ENCODE measurements around the gene RBM20. TPM values are rescaled to one million over a fixed set of nuclear protein-coding genes. Genes with fewer than 3 reads are reported as not detected.
"Not testable (repeated sequence)": the region's sequence is repeated elsewhere in the genome, so short reads cannot be mapped to it uniquely, and the experiment has no call there.

The RBM20 gene
- total RNA-seq, 1 experiment from 2014 or later = 0.40 TPM

DNA sequence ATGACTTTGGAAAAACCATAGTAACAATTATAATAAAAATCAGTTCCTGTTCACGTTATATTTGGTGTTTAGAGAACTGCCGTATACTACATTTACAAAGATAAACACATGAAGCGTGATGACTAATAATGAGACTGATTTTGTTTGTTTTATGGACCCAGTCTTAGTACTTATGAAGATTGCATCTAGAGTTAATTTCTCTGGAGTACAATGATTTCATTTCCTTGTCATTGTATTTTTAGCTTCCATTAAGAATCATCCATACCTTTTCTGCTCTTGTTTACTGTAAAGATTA lies 2.9 kb downstream of the RBM20 start:
- DNase-seq (ENCODE audit: low read depth) = no peak

DNA sequence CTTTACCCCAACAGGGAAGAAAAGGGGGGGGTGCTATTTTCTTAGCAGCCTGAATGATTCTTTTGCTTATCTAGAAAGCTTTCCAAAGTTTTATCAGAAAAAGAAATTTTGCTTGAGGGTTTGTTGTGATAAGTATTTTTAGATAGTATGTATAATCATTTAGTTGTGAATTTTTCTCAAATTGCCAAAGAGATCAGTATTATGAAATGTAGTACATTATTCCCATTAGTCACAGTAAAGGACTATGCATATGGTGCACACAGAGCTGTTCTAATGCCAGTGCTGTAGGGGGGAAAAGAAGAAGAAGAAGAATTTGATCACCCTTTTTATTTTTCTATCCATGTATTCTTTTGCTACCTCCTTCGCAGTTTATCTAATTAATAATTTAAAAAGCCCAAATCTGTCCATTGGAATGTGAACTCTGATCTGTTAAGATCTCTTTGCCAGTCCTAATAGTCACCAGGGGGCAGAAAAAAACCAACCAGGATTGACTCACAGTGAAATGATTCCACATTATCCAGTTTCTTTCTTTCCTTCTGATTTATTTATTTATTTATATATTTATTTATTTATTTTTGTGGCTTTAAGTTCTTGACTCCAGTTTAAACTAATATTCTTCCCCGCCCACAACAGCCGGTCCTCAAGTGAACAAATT lies 4.7 kb downstream of the RBM20 start:
- no peak for DNase-seq (ENCODE audit: low read depth)

DNA sequence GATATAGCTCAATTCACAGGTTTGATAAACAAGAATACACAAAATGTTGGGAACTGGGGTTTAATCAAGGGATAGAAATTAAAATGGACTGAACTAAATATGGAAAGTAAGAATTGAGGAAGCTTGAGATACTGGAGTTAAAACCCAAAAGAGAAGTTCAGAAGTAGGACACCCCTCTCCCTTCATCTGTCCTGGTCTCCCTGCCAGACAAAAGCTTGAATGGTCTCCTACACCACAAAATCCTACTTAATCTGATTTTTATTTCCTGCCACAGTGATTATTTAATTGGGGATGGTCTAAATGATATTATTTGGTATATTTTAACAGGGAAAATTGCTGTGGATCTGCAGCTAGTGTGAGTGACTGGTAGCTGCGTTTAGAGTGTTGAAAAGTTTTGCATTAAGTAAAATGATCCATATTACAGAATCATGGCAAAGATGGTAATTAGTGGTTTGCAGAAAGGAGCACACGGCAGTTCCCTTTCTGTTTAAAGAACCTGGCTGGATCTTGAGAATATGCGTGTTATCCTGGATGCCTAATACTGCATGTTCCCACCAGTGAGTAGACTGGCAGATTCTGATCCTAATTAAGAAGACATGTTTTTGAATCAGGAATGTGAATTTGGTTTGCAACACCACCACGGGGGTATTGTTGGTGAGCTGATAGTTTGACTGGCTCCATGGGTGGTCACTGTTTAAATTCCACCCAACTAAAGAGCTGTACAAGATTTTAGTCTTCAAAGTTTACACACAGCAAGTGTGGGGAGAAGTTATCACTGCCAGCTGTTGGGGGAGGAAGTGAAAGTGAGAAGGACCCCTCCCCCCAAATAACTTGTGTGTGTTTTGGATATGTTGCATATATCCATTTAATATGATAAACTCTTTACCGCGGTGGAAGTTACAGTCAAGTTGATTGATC lies 5.5 kb downstream of the RBM20 start:
- DNase-seq (ENCODE audit: low read depth) = no peak

DNA sequence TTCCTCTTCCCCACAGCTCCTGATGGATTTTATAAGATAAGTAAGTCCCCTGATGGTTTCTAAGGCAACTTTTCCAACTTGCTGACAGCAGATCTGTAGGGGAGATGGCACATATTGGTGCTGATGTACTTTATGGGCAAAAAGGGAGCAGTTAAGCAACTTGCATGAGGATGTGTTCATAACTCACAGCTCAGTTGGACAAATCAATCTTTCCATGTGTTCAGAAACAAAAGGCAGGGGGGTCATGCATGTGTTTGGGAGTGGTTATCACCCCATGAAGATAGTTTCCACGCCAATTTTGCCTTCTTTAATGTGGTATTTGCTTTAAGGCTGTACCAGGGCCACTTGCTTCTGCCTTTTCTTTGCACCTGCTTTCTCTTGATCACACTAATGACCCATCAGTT lies 6.1 kb downstream of the RBM20 start:
- DNase-seq (ENCODE audit: low read depth) = no peak

DNA sequence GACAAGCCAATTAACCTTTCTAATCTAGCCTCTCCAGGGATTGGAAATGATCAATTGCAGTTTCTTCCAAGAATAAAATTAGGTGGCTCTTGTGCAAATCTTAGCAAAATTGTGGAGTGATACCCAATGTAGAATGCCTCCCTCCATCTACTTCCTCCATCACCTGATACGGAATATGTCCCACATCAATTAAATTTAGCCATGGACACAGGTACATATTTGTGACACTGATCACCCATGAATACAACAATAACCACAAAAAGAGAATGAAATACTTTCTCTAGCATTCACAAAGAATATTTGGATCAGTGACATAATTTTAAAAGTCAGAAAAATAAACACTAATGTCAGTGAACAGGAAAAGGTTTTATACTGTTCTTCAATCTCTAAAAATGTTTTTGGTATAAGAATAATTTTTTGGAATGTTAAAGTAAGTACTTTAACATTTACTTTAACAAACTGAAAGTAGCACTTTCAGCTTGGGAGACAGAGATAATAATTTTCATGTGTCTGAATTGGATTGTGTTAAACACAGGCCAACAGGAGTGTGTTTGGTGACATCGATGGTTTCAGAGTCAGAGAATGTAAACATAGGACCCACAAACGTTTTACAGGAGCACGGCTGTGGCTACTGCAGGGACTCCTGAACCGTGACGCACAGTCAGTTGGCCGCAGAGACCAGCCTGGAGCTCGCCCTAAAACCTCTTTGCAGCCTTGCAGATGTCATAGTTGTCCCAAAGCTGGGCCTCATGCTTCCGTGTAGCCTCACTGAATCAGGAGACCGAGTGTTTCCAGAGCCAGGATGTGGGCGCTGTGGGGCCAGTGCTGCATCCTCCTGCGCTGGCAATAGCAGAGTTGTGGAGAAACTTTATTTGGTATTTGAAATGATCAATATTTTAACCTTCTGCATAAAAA lies 7.2 kb downstream of the RBM20 start:
- peak; percentile 90 for DNase-seq (ENCODE audit: low read depth)

DNA sequence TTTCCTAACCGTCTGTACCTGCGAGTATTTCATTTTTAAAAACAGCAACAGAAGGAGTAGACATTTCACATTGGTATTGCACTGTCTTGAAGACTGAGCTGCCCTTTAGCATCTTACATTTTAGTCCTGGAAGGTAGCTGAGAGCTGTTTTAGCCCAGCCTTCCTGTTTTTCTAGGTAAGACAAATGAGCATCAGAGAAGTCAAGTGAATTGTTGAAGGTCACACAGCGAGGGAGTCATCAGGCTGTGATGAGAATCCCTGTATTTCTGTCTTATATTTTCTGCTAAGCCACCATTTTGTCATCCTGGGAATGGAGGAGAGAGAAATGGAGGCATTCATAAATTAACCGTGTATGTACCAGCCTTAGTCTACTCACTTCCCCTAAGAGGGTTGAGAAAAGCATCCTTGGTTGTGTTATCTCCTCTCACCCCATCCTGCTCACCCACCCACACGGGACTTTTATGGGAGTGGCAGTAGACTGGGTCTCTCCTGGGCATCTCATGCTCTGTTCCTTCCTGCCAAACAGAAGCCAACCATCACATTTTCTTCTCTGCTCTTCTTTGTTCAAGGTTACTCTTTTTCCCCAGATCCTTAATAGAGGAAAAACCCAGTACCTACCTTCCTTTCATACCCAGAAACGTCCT lies 8.5 kb downstream of the RBM20 start:
- no peak for DNase-seq (ENCODE audit: low read depth)

DNA sequence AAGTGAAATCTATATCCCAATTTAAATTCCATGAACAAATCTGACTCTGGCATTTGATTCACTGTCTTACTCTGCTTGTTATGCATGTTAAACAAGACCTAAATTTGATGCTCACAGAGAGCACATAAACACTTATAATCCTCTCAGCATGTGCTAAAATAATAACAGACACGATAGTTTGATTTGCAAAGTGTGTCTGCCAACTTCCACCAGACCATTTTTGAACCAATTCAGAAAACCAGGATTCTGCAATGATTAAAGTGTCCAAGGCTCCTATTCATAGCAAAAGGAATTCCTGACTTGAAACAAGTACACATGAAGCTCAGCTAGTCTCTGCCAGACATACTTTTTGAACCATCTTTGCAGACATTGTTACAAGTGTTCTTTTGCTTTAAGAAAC lies 11.2 kb downstream of the RBM20 start:
- DNase-seq (ENCODE audit: low read depth) = no peak

DNA sequence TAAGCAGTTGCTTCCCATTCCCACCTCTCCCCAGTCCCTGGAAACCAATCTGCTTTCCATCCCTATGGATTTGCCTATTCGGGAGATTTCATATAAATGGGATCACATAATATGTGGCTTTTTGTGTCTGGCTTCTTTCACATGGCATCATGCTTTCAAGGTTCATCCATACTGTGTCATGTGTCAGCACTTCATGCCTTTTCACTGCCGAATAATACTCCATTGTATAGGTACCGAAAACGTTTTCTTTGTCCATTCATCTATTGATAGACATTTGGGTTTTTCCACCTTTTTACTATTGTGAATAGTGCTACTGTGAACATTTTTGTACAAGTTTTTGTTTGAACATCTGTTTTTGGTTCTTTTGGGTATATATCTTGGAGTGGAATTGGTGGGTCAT lies 12.5 kb downstream of the RBM20 start:
- no peak for DNase-seq (ENCODE audit: low read depth)

DNA sequence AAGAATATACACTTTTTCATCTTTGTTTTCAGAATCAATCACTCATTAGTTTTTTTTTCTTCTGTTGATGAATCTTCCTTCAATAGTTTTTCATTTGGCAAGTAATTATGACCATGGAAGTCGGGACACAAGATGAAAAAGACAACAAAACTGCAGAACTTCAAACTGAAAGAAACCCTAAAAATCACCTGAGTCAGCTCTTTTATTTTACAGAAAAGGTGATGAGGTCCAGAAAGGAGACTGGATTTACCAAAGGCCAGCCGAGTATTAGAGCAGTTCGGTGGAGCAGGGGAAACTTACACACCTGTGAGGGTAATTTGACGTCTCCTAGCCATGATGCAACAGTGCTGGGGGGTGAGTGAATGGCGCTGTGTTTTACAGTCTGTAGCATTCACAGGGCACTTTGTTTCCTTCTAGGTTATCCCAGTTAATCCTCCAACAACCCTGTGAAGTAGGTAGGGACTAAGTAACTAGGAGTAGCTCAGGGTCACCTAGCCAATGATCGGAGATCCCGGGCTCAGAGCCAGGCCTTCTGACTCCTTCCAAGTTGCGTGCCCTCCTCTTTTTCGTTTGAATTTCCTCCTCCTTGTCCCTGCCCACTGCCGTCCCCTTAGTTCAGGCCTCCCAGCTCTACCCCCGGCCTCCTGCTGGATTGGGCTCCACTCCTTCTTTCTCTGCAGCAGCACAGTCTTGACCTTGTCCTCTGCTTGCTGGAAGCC lies 14.0 kb downstream of the RBM20 start:
- no peak for DNase-seq (ENCODE audit: low read depth)

DNA sequence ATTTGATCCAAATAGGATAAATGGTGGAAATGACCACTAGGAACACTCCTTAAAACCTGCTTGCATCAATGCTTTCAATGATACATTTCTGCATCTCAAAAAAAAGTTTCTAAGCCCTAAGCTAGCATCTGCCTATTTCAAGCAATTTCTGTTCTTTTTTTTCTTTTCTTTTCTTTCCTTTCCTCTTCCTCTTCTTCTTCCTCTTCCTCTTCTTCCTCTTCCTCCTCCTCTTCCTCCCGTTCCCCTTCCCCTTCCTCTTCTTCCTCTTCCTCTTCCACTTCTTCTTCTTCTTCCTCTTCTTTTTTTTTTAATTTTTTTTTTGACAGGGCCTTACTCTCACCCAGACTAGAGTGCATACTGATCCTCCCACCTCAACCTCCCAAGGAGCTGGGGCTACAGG lies 15.4 kb downstream of the RBM20 start:
- no peak for DNase-seq (ENCODE audit: low read depth)

DNA sequence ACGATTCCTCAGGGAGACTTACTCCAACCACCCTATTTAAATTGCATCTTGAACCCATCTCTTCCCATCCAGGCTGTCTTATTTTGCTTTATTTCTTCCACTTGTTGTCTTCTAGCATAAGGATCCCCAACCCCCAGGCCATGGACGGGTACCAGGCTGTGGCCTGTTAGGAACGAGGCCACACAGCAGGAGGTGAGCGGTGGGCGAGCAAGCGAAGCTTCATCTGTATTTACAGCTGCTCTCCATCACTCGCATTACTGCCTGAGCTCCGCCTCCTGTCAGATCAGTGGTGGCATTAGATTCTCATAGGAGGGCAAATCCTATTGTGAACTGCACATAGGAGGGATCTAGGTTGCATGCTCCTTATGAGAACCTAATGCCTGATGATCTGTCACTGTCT lies 16.2 kb downstream of the RBM20 start:
- not testable (repeated sequence) for DNase-seq (ENCODE audit: low read depth)

DNA sequence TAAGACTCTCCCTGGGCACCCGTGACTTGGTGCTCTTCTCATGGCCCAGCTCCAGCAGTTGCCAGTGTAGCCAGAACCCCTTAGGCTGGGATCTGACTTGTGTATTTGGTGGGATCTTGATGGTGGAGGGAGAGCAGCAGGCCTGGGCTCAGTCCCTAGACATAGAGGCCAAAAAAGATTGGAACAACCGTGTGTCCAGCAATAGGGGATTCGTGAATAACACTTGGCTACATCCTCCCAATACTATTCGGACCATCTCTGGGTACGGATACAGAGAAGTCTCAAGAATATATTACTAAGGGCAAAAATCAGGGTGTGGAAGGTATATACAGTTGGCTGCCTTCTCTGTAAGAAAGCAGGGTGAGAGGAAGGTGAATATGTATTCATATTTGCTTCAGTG lies 17.2 kb downstream of the RBM20 start:
- no peak for DNase-seq (ENCODE audit: low read depth)

DNA sequence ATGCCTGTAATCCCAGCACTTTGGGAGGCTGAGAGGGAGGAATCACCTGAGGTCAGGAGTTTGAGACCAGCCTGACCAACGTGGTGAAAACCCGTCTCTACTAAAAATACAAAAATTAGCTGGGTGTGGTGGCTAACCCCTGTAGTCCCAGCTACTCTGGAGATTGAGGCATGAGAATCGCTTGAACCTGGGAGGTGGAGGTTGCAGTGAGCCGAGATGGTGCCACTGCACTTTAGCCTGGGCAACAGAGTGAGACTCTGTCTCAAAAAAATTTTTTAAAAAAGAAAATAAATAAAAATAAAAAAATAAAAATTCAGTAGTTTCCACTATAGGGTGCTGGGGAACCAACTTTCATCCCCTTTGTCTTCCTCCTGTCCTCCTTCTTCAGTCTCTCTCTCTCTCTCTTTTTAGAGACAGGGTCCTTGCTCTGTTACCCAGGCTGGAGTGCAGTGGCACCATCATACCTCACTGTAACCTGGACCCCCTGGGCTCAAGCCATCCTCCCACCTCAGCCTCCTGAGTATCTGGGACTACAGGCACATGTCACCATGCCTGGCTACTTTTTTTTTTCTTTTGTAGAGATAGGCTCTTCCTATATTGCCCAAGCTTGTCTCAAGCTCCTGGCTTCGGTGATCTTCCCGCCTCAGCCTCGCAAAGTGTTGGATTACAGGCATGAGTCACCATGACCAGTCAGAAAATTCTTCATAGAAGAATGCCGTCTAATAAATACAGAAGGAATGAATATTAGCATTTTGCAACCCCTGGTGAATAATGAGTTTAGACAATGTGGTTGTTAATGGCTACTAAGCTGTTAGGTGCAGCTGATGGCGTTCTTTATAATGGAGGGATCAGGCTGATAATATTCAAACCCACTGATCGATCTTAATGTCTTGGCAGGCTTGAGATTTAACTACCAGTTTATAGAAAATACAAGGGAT lies 20.6 kb downstream of the RBM20 start:
- DNase-seq (ENCODE audit: low read depth) = peak; percentile 91

DNA sequence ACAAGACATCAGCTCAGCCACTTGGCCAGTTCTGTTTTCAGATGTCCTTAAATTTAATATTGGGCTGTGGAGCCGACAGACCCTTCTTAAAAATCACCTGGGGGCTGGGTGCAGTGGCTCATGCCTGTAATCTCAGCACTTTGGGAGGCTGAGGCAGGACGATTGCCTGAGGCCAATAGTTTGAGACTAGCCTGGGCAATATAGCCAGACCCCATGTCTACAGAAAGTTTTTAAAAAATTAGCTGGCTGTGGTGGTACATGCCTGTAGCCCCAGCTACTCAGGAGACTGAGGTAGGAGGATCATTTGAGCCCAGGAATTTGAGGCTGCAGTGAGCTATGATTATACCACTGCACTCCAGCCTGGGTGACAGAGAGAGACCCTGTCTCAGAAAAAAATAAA lies 22.1 kb downstream of the RBM20 start:
- not testable (repeated sequence) for DNase-seq (ENCODE audit: low read depth)

DNA sequence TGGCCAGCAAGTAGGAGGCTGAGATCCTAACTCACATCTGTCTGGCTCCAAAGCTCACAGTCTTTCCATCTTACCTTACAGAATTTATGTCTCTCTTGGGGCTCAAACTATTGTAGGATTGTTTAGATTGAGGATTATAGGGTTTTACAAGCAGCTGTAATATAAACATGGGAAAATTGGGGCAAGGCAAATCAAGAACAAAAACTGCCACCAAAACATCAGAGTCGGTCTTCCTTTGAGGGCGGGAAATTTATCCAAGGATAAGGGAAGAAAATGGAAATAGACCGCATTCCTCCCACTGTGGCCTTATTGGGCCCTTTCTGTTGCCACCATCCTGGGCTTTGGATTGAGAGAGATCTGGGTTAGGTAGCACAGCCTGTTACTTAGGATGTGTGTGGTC lies 22.5 kb downstream of the RBM20 start:
- no peak for DNase-seq (ENCODE audit: low read depth)

DNA sequence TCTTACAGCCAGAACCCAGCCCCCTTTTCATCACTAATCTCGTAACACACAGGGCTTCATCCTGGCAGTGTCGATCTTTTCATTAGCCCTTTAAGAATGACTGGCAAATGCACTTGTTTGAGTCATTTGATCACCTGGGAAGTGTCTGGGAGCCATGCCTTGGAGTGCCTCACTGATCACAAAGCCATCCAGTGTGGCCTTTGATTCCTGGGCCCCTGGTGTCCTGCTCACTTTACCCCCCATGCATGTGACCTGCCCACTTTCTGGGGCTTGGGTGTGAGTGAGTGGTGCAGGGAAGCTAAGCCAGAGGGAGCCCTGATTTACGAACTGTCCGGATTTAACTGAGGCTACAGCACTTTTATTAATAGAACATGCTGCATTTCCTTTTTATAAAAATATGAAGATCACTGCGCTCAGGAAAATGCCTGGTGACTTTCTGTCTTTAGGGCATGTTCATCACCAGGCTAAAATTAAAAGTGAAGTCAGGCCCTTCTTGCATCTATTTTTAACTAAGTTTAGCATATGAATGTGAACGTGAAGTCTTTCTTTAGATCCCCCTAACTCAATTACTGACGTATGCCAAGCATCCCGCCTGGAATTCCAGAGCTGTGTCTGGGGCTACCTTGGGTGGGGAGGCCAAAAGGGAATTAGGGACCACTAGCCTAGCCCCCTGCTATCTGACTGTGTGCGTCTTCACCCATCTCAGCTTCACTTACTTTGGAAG lies 23.6 kb downstream of the RBM20 start:
- no peak for DNase-seq (ENCODE audit: low read depth)

DNA sequence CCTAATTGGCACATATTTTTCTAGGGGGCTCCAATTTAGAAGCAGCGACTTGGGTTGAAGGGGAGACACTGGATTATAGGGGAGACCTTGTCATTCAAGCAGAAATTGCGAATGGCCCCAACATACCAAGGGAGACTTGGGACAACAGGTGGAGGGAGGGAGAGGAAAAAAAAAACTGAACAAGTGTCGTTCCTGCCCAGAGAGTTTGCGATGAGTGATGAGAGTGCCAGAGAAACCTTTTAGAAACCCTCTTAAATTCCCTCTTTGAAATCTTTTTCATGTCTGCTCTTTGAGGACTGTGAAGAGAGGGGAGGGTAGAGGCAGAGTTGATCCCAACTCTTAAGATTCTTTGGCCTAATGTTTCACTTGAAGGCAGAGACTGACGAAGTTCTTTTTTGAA lies 24.3 kb downstream of the RBM20 start:
- no peak for DNase-seq (ENCODE audit: low read depth)

DNA sequence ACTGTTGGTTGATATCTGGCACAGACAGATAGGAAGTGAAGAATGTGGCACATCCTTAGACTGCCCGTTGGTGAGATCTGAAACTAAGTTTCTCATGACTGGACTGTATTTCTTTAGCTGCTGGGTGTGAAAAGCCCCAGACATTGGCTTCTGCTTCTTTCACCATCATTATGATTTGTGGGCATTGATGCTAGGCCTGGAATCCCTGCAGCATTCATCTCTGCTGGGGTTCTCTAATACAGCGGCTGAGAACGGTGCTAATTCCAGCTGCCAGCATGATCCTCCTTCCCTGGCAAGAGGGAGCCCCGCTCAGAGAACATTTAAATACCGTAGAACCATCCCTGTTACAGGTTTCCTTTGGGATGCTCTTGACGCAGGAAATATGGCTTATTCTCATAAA lies 26.2 kb downstream of the RBM20 start:
- no peak for DNase-seq (ENCODE audit: low read depth)

All from HT1080 (cell line).